ENCODE results near the gene SMIM5. TPM values are rescaled to one million over a fixed set of nuclear protein-coding genes. Genes with fewer than 3 reads are reported as not detected.

SMIM5 gene
- total and polyA plus RNA-seq, 2 of the 13 experiments (the other 11 are each of a cell fraction or from before 2014, with no cell fraction given): not detected

- FAIRE-seq: no peak
- no TSS peak for BruUV-seq (replicated peaks)
- no peak overlapping the region for H3K4me2 ChIP-seq (ENCODE audit: low read depth, low read length)
- in situ Hi-C loops (cut with HindIII; ENCODE audit: extremely low pct_ligation_motif_present, low pct_unique_long_range_greater_than_20kb): no loop called here
- DNase-seq (ENCODE audit: low spot score): no peak
- no peaks in the 10 kb centered on the region for H3K79me2 ChIP-seq (ENCODE audit: insufficient read depth, low read length)
- H3K9me3 ChIP-seq (ENCODE audit: low read length): no peaks in the 10 kb centered on the region
- ChIA-PET POLR2A (interaction anchor here (1.0 to 3.7 kb wide), 4 partner anchors 9 to 156 kb away, joined by 3 to 16 read pairs (median 8); partner anchors contain the start of gene SMIM5), CTCF (ENCODE audit: low intra/inter-chr PET ratio, low total read pairs) (no interaction called here)
- H3K4me1 ChIP-seq (ENCODE audit: insufficient read depth, low read length): peaks cover 6% of the 10 kb centered on the region; the same call in 1 of the 2 replicates
- H4K20me1 ChIP-seq (ENCODE audit: insufficient read depth, low read length): no peaks in the 10 kb centered on the region; the same call in 1 of the 2 replicates
- no peak for TF ChIP-seq MTERF4 (CRISPR knock-in tag; IDR thresholded peaks at IDR 0.05)
- 78% methylated on average over 12 of the region's 12 CpGs for WGBS (ENCODE audit: low lambda C conversion rate)
- no peak overlapping the region for H2AFZ ChIP-seq (ENCODE audit: low read length)
- no peak overlapping the region for H3K4me3 ChIP-seq (replicated peaks in 1 of 3; ENCODE audit: insufficient read depth in 1 of 3, low read depth in 2 of 3, low read length in 3 of 3)
- H3K36me3 ChIP-seq (replicated peaks in 1 of 2; ENCODE audit: control insufficient read depth in 1 of 2, insufficient read depth in 2 of 2, low read length in 2 of 2): peaks cover 0 to 4% of the 10 kb centered on the region in 2 experiments; a peak in 1 of 5 replicates
- no peak for ATAC-seq
- H3K9ac ChIP-seq (ENCODE audit: insufficient read depth, low read depth, low read length): no peak overlapping the region
- intact Hi-C loops (cut with micrococcal nuclease; ENCODE audit: unreplicated experiment): no loop called here
- H3K27me3 ChIP-seq (ENCODE audit: control insufficient read depth in 1 of 2, insufficient read depth in 2 of 2, low read length in 2 of 2): no peaks in the 10 kb centered on the region
- H3K27ac ChIP-seq (ENCODE audit: extremely low read length, insufficient read depth, low read length): no peak overlapping the region
Observed at GRCh38 chr17:75624021-75624420, 9.2 kb upstream of the SMIM5 start.

- POLR2A ChIA-PET: interaction anchor here (1.0 to 3.6 kb wide), 4 partner anchors 14 to 155 kb away, joined by 3 to 16 read pairs (median 4); a partner anchor contains a TSS
- Histone ChIP-seq H2AFZ (ENCODE audit: low read length) (no peak overlapping the region), H3K27ac (ENCODE audit: extremely low read length, insufficient read depth, low read length) (no peak overlapping the region), H3K9me3 (ENCODE audit: low read length) (no peaks in the 10 kb centered on the region), H3K79me2 (ENCODE audit: insufficient read depth, low read length) (no peaks in the 10 kb centered on the region), H3K36me3 (replicated peaks in 1 of 2; ENCODE audit: control insufficient read depth in 1 of 2, insufficient read depth in 2 of 2, low read length in 2 of 2) (peaks cover 3 to 5% of the 10 kb centered on the region in 2 experiments; a peak in 1 of 5 replicates), H3K4me3 (replicated peaks in 1 of 3; ENCODE audit: insufficient read depth in 1 of 3, low read depth in 2 of 3, low read length in 3 of 3) (no peak overlapping the region), H3K27me3 (ENCODE audit: control insufficient read depth in 1 of 2, insufficient read depth in 2 of 2, low read length in 2 of 2) (no peaks in the 10 kb centered on the region), H3K4me2 (ENCODE audit: low read depth, low read length) (no peak overlapping the region), H4K20me1 (ENCODE audit: insufficient read depth, low read length) (no peaks in the 10 kb centered on the region; the same call in 1 of the 2 replicates), H3K4me1 (ENCODE audit: insufficient read depth, low read length) (peaks cover 6% of the 10 kb centered on the region; the same call in 1 of the 2 replicates), H3K9ac (ENCODE audit: insufficient read depth, low read depth, low read length) (no peak overlapping the region)
- no TSS peak for BruUV-seq (replicated peaks)
- intact Hi-C loops (cut with micrococcal nuclease; ENCODE audit: unreplicated experiment): no loop called here
- FAIRE-seq (no peak), DNase-seq (ENCODE audit: low spot score) (no peak), ATAC-seq (no peak)
- 90% methylated on average over 13 of the region's 23 CpGs for WGBS (ENCODE audit: low lambda C conversion rate)
- CTCF ChIA-PET (ENCODE audit: low intra/inter-chr PET ratio, low total read pairs): interaction anchor here (1.4 kb wide), 1 partner anchor 24 kb away, joined by 5 read pairs; no protein-coding TSS in a partner anchor
- in situ Hi-C loops (cut with HindIII; ENCODE audit: extremely low pct_ligation_motif_present, low pct_unique_long_range_greater_than_20kb): no loop called here
- TF ChIP-seq ZNF460 (CRISPR knock-in tag; IDR thresholded peaks at IDR 0.05; ENCODE audit: borderline replicate concordance) (no peak), NRL (CRISPR knock-in tag; IDR thresholded peaks at IDR 0.05; ENCODE audit: borderline replicate concordance) (no peak), POGK (CRISPR knock-in tag; conservative IDR thresholded peaks at IDR 0.05) (no peak), ZNF768 (CRISPR knock-in tag; IDR thresholded peaks at IDR 0.05) (peak; percentile 17; the same call in 1 of the 2 replicates), AGO2 (optimal IDR thresholded peaks at IDR 0.05; ENCODE audit: low read depth, low read length) (peak; percentile 88), AFF4 (CRISPR knock-in tag; IDR thresholded peaks at IDR 0.05) (no peak), ZNF740 (CRISPR knock-in tag; IDR thresholded peaks at IDR 0.05) (no peak), RFX1 (IDR thresholded peaks at IDR 0.05) (no peak), NR3C1 (CRISPR knock-in tag; IDR thresholded peaks at IDR 0.05) (no peak)
Observed at GRCh38 chr17:75624714-75625345, 8.4 kb upstream of the SMIM5 start.

All from HepG2 (cell line).